Urothelium cell line (cell line): ENCODE results near the gene TBC1D1.
"Not testable (repeated sequence)": the region's sequence is repeated elsewhere in the genome, so short reads cannot be mapped to it uniquely, and the experiment has no call there.

Experiments used
- DNase-seq: peaks from one replicate; pipeline ENCODE4 v3.0.0; 2011; ENCODE audit warnings: low spot score, mixed read lengths
- FAIRE-seq: peaks from 2 replicates; lab custom pipeline; 2011; peaks lifted over from hg19 to GRCh38; lab: Jason Lieb, UNC

Gene TBC1D1

DNA sequence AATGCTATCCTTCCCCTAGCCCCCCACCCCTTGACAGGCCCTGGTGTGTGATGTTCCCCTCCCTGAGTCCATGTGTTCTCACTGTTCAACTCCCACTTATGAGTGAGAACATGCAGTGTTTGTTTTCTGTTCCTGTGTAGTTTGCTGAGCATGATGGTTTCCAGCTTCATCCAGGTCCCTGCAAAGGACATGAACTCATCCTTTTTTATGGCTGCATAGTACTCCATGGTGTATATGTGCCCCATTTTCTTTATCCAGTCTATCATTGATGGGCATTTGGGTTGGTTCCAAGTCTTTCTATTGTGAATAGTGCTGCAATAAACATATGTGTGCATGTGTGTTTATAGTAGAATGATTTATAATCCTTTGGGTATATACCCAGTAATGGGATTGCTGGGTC is 32.2 kb downstream of the TBC1D1 start:
- not testable (repeated sequence) for DNase-seq, FAIRE-seq

GRCh38 chr4:37924946-37925345 is 34.1 kb downstream of the TBC1D1 start:
- peak; percentile 67 for FAIRE-seq
- DNase-seq = no peak

DNA sequence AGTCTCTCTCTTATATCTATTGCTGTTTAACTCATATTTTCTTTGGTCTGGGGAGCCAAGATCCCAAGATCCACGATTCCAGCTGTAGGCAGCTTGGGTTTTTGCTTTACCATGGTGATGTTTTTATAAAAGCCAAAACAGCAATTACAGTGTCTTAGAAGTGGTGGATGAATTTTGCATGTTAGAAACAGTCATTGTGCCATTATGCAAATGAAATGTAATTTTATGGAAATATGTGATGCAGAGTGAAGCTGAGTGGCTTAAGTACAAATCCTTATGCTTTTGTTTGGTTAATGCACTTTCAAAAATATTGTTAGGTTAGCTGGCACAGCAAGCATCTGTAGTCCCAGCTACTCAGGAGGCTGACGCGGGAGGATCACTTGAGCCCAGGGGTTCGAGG is 36.5 kb downstream of the TBC1D1 start:
- peak; percentile 75 for FAIRE-seq

GRCh38 chr4:37928426-37929416 is 37.8 kb downstream of the TBC1D1 start:
- peak; percentile 23 for DNase-seq

More for the DNA sequence above, 36.5 kb downstream of the TBC1D1 start:
- DNase-seq = no peak

DNA sequence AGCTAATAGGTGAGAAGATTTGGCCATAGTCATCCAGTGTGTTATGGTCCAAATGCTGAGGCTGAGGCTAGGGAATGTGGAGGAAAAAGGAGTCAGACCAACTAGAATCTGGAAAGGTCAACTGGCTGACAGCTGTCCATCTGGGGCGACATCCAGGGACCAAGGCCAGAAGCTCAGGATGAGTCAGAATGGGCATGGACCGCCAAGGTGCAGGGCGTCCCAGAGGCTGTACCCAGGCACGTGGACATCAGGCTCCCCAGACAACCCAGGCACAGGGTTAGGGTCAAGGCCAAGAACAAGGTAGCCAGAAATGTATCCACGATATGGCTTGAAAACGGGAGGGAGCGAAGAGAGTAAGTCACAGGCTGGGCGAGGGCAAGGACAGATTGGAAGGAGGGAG is 43.2 kb downstream of the TBC1D1 start:
- DNase-seq = no peak
- FAIRE-seq = no peak

More at GRCh38 chr4:37928426-37929416, 37.8 kb downstream of the TBC1D1 start:
- no peak for FAIRE-seq

GRCh38 chr4:37934609-37935008 is 43.7 kb downstream of the TBC1D1 start:
- DNase-seq = no peak
- FAIRE-seq = no peak

DNA sequence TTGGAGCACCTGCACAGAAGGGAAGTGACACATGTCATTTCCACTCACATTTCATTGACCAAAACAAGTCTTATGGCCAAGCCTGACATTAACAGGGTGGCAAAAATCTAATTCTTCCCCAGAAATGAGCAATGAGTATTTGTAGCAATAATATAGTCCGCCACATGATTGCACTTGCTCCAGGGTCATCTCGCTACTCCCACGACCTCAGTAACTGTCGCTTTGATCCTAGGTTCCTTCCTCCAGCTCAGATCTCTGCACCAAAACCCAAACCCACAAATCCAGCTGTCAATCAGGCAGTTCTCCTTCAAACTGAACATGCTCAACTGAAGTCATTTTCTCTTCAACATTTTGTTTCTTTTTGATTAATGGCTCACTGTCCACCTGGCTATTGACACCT is 44.1 kb downstream of the TBC1D1 start:
- FAIRE-seq (no peak), DNase-seq (no peak)

DNA sequence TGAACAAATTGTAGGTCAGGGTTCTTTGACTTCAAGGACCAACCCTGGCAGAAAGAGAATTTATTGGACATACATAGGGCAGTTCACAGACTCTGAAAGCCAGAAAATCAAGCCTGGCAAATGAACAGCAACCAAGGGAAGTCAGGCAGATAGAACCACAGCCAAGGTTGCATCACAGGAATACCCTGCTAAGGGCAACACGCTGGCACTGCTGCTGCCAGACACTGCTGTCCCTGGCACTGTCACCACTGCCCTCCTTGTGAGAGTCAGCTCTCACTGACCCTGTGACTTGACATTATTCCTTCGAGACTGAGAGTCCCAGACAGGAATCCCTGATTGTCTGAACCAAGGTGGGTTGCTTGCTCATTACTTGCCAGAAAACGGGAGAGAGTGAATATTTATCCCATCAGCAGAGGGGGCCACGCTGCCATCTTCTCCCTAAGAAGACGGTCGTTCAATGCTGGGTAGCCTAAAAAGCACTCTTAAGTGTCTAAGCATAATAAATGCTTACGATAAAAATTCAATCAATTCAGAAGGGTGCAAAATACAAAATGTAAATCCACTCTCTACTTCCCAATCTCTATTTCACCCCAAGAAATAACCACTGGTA is 46.1 kb downstream of the TBC1D1 start:
- FAIRE-seq (no peak), DNase-seq (no peak)

GRCh38 chr4:37938208-37938607 is 47.3 kb downstream of the TBC1D1 start:
- FAIRE-seq (no peak), DNase-seq (no peak)

DNA sequence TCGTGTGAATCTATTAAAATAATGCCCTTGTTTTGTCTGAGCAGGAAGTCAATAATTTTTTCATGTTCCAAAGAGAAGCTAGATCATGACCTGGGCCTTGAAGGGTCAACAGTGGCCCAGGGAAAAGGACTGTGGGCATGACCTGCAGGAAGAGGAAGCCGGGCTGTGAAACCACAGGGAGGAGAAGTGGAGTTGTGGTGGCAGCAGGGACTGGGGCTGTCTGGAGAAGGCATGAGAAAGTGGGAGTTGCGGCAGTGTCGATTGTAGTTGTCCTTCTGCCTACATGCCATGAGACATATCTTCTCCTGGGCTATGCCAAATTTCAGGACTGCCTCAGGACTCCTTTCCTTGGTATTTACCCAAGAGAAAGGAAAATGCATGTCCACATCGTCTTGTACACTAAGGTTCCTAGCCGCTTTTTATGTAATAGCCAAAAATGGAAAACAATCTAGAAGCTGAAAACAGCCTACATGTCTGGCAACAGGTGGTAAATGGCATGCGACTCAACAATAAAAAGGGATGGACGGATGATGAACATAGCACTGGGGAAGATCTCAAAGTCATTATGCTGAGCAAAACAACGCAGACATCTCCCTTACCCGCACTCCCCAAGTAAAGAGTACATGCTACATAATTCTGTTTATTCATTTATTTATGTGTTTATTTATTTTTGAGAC is 55.8 kb downstream of the TBC1D1 start:
- no peak for DNase-seq
- no peak for FAIRE-seq

- DNase-seq = no peak
- FAIRE-seq = no peak
These were observed 57.7 kb downstream of the TBC1D1 start for GRCh38 chr4:37948542-37948941.

GRCh38 chr4:37949636-37950426 is 58.9 kb downstream of the TBC1D1 start:
- DNase-seq = no peak
- peak; percentile 40 for FAIRE-seq

- FAIRE-seq (no peak), DNase-seq (no peak)
These were observed 60.8 kb downstream of the TBC1D1 start for GRCh38 chr4:37951461-37952352.

DNA sequence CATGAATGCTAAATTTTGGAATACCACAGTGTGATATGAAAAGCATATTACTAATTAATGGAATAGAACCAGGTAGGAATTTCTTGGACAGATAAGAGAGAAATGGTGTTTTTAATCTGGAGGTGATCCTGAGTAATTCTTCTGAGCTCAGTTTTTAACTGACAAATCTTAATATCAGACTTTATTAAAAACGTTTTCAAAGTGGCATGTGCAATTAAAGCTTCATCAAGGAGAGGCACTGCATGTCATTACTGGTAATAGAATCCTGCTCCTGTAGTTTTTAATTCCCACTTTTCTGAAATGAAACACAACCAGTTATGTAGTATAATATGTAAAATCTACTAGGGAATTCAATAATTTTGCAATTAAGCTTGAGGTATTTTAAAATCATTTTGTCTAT is 62.3 kb downstream of the TBC1D1 start:
- FAIRE-seq (no peak), DNase-seq (no peak)

GRCh38 chr4:37953620-37954293 is 62.9 kb downstream of the TBC1D1 start:
- DNase-seq = no peak
- FAIRE-seq = no peak

DNA sequence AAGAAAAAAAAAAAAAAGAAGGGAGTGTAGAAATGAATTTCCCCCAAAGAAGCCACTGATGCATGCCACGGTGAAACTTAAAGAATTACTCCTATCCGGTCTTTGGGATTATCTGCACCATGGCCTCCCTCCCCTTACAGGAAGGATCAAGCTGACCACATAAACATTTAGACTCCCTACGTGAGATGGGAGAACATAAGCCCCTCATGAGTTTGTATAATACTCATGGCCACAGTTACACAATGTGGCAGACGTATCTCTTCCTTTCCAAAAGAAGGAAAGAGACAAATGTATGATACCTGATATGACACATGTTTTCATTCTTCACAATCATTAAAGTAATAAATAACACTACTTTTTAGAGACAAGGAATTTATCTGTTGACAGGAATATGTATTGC is 66.1 kb downstream of the TBC1D1 start:
- DNase-seq = no peak
- FAIRE-seq = no peak

DNA sequence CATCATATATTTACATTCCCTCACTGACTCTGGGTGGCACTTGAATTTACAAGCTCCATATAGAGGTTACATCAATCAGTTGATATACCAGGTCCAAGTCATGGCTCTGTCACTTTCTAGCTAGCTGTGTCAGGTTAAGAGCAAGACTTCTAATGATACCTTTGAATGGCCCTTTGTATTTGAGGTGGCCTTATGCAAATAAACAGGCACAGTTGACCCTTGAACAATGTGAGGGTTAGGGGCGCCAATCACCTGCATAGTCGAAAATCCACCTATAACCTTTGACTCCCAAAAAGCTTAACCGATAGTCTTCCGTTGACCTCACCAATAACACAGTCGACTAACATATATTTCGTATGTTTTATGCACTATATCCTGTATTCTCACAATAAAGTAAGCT is 68.0 kb downstream of the TBC1D1 start:
- FAIRE-seq (no peak), DNase-seq (no peak)

- DNase-seq (no peak), FAIRE-seq (no peak)
These were observed 69.2 kb downstream of the TBC1D1 start, which contains the start of gene PTTG2 for GRCh38 chr4:37960098-37960497. PTTG2 (plus strand) TSS chr4:37960398; CDS start chr4:37960435, 37 bp downstream.
